Activated CD8-positive, alpha-beta memory T cell treated with anti-CD3 and anti-CD28 coated beads, Interleukin-2, amount 50 U/mL, for 24 hours (primary cell): ENCODE measurements around the gene PABPC1L2A.
"Not testable (repeated sequence)": the region's sequence is repeated elsewhere in the genome, so short reads cannot be mapped to it uniquely, and the experiment has no call there.

Experiments
- DNase-seq: peaks from one replicate; pipeline ENCODE4 v3.0.0-alpha.2; 2020; ENCODE audit errors: extremely low read depth

The PABPC1L2A gene

GRCh38 chrX:73079024-73079562, at the start of gene PABPC1L2A:
Gene PABPC1L2A (minus strand): TSS chrX:73079512. CDS start chrX:73079386, 126 bp downstream.
- not testable (repeated sequence) for DNase-seq

- no peak for DNase-seq
Measured at GRCh38 chrX:73127700-73128241, 48.5 kb upstream of the PABPC1L2A start.

GRCh38 chrX:73126240-73126639, 46.9 kb upstream of the PABPC1L2A start:
- no peak for DNase-seq

GRCh38 chrX:73099505-73099904, 20.2 kb upstream of the PABPC1L2A start:
- not testable (repeated sequence) for DNase-seq

GRCh38 chrX:73086766-73087165, 7.5 kb upstream of the PABPC1L2A start:
- DNase-seq = not testable (repeated sequence)

- DNase-seq = not testable (repeated sequence)
Measured at GRCh38 chrX:73079884-73080283, 572 bp upstream of the PABPC1L2A start.

GRCh38 chrX:73078597-73078996, 715 bp downstream of the PABPC1L2A start:
- DNase-seq = not testable (repeated sequence)

- no peak for DNase-seq
Measured at GRCh38 chrX:73076838-73077237, 2.5 kb downstream of the PABPC1L2A start.

- no peak for DNase-seq
Measured at GRCh38 chrX:73069365-73070035, 9.8 kb downstream of the PABPC1L2A start.

- no peak for DNase-seq
Measured at GRCh38 chrX:73068467-73069364, 10.6 kb downstream of the PABPC1L2A start.

- not testable (repeated sequence) for DNase-seq
Measured at GRCh38 chrX:73067761-73068466, 11.4 kb downstream of the PABPC1L2A start.

- no peak for DNase-seq
Measured at GRCh38 chrX:73028876-73029275, 50.4 kb downstream of the PABPC1L2A start.
